HG03196 (cell line): ENCODE data around the gene SURF4.
A peak's percentile ranks its signal among the peaks of the same experiment; 100 is the strongest.

Experiments used
- ATAC-seq: cut with Tn5 transposase; IDR thresholded peaks from one replicate; pipeline ENCODE4 v1.9.1; 2021; ENCODE audit not compliant: unreplicated experiment

Gene SURF4

GRCh38 chr9:133375116-133375723, 640 bp downstream of the SURF4 start:
- ATAC-seq = peak; percentile 14

GRCh38 chr9:133374612-133375115, 1.2 kb downstream of the SURF4 start:
- no peak for ATAC-seq

- no peak for ATAC-seq
Observed at GRCh38 chr9:133372144-133372543, 3.7 kb downstream of the SURF4 start.

GRCh38 chr9:133371261-133371711, 4.6 kb downstream of the SURF4 start:
- ATAC-seq = no peak

GRCh38 chr9:133370685-133371084, 5.2 kb downstream of the SURF4 start:
- ATAC-seq = no peak

GRCh38 chr9:133369933-133370332, 5.9 kb downstream of the SURF4 start:
- no peak for ATAC-seq

- ATAC-seq = no peak
Observed at GRCh38 chr9:133369422-133369821, 6.4 kb downstream of the SURF4 start.

- ATAC-seq = no peak
Observed at GRCh38 chr9:133368249-133368881, 7.5 kb downstream of the SURF4 start.

- ATAC-seq = no peak
Observed at GRCh38 chr9:133367778-133368177, 8.1 kb downstream of the SURF4 start.

GRCh38 chr9:133367221-133367620, 8.6 kb downstream of the SURF4 start:
- ATAC-seq = no peak

GRCh38 chr9:133366435-133366834, 9.4 kb downstream of the SURF4 start:
- no peak for ATAC-seq

- no peak for ATAC-seq
Observed at GRCh38 chr9:133362359-133363044, 13.4 kb downstream of the SURF4 start.

- ATAC-seq = no peak
Observed at GRCh38 chr9:133361507-133362092, 14.3 kb downstream of the SURF4 start.

GRCh38 chr9:133360400-133361393, 15.2 kb downstream of the SURF4 start:
- no peak for ATAC-seq

- ATAC-seq = no peak
Observed at GRCh38 chr9:133359399-133360175, 16.3 kb downstream of the SURF4 start.

GRCh38 chr9:133357656-133358055, 18.2 kb downstream of the SURF4 start:
- no peak for ATAC-seq

GRCh38 chr9:133356391-133357091, 19.3 kb downstream of the SURF4 start, which contains the start of the genes SURF1 and SURF2:
TSS of gene SURF1 (minus strand) at chr9:133356487. CDS start at chr9:133356453, 34 bp downstream.
TSS of gene SURF2 (plus strand) at chr9:133356550. CDS start at chr9:133356593, 43 bp downstream.
- peak; percentile 60 for ATAC-seq

- ATAC-seq = peak; percentile 28
Observed at GRCh38 chr9:133355881-133356357, 19.9 kb downstream of the SURF4 start.

GRCh38 chr9:133354766-133355165, 21.1 kb downstream of the SURF4 start:
- no peak for ATAC-seq
